Vagina (tissue), 2 donors: ENCODE data around the gene IQCF5.

ENCODE experiments used
- POLR2AphosphoS5 ChIP-seq, 2 donors: sonication (generic); formaldehyde crosslinking; IDR thresholded peaks; one replicate each; pipeline ENCODE4 v1.9.0; 2017; ENCODE audit warnings: antibody characterized with exemption in 2 of 2, mild to moderate bottlenecking in 2 of 2, low read depth in 1 of 2; ENCODE audit not compliant: insufficient read depth in 1 of 2
- TF ChIP-seq, protein P1 (sequence below), 3 experiments: fragments of 450-650 bp in 2 of 3; fragments of 200-600 bp in 1 of 3; sonication (generic) in 1 of 3; IDR thresholded peaks; one replicate each; pipeline ENCODE4 v1.5.1; 2017 to 2019; ENCODE audit warnings: antibody characterized with exemption in 3 of 3, mild to moderate bottlenecking in 2 of 3, moderate library complexity in 2 of 3

DNA sequence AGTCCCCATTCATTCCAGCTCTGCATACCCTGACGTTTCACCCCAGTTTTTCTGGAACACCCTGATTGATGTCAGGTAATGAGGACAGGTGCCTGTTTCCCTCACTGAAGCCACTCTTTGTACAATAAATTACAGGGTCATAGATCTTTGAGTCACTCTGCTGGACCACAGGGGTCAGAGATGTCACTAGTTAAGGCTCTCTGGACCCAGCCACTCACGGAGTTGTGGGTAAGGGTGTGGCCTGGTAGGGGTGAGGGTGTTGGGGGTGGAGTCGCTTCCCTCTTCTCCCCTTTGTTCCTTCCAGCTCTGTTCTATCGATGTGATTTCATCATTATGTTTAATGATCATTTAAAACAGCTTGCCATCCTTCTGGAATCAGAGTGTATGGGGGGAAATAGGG lies 512 bp downstream of the IQCF5 start:
- no peak for TF ChIP-seq POLR2AphosphoS5 (IDR thresholded peaks at IDR 0.05; ENCODE audit: insufficient read depth in 1 of 2, low read depth in 1 of 2)
- TF ChIP-seq, protein P1, sequence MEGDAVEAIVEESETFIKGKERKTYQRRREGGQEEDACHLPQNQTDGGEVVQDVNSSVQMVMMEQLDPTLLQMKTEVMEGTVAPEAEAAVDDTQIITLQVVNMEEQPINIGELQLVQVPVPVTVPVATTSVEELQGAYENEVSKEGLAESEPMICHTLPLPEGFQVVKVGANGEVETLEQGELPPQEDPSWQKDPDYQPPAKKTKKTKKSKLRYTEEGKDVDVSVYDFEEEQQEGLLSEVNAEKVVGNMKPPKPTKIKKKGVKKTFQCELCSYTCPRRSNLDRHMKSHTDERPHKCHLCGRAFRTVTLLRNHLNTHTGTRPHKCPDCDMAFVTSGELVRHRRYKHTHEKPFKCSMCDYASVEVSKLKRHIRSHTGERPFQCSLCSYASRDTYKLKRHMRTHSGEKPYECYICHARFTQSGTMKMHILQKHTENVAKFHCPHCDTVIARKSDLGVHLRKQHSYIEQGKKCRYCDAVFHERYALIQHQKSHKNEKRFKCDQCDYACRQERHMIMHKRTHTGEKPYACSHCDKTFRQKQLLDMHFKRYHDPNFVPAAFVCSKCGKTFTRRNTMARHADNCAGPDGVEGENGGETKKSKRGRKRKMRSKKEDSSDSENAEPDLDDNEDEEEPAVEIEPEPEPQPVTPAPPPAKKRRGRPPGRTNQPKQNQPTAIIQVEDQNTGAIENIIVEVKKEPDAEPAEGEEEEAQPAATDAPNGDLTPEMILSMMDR (IDR thresholded peaks at IDR 0.05): no peak
